IMR-90 (cell line): Measurements from ENCODE around the gene PYCR2. TPM values are rescaled to one million over a fixed set of nuclear protein-coding genes. Genes with fewer than 3 reads are reported as not detected.

ENCODE experiments used
- ATAC-seq: fragments of 200-7000 bp; cut with Tn5 transposase; 2 replicates; pipeline ENCODE4 v1.9.1; 2020; ENCODE audit warnings: low read depth, mild to moderate bottlenecking, moderate library complexity
- BruUV-seq: library from RNA; stranded (reverse); fragments of 400-500 nt; replicated peaks from 2 replicates; lab custom pipeline; 2021; lab: Mats Ljungman, UMichigan
- CTCF ChIA-PET: fragments of 300-600 bp; formaldehyde crosslinking; extraction: SDS; loops from one replicate; lab custom pipeline; 2021; ENCODE audit warnings: antibody characterized with exemption; lab: Yijun Ruan, JAX
- POLR2A ChIA-PET: fragments of 300-600 bp; sonication (Branson Sonifier 250); formaldehyde crosslinking; loops from one replicate; lab custom pipeline; 2022; ENCODE audit warnings: antibody characterized with exemption; ENCODE audit not compliant: unreplicated experiment; lab: Charles Lee
- DNase-seq: peaks from one replicate; pipeline ENCODE4 v3.0.0; 2013
- H2AFZ ChIP-seq: replicated peaks from 2 replicates; pipeline ENCODE3; 2013; ENCODE audit warnings: low read length, mild to moderate bottlenecking; ENCODE audit not compliant: poor library complexity
- H2AK5ac ChIP-seq: 2 replicates; pipeline ENCODE4 v1.6.1; 2013; ENCODE audit warnings: low read depth, low read length, inconsistent platforms
- H2AK9ac ChIP-seq: replicated peaks from 2 replicates; pipeline ENCODE3; 2013; ENCODE audit warnings: mild to moderate bottlenecking, low read depth, low read length, moderate library complexity; ENCODE audit not compliant: poor library complexity
- H2BK120ac ChIP-seq: 2 replicates; pipeline ENCODE4 v1.6.1; 2013; ENCODE audit warnings: low read depth, low read length, inconsistent platforms
- H2BK15ac ChIP-seq: 3 replicates; pipeline ENCODE4 v1.6.1; 2013; ENCODE audit warnings: low read depth, low read length, inconsistent platforms
- H2BK20ac ChIP-seq: 2 replicates; pipeline ENCODE4 v1.6.1; 2013; ENCODE audit warnings: low read depth, mild to moderate bottlenecking, inconsistent platforms, low read length, moderate library complexity
- H2BK5ac ChIP-seq: 2 replicates; pipeline ENCODE4 v1.6.1; 2013; ENCODE audit warnings: mild to moderate bottlenecking, low read depth, low read length, inconsistent platforms; ENCODE audit not compliant: poor library complexity, severe bottlenecking
- H3K14ac ChIP-seq: replicated peaks from 2 replicates; pipeline ENCODE4 v1.6.1; 2013; ENCODE audit warnings: low read depth, low read length, inconsistent platforms
- H3K18ac ChIP-seq: 2 replicates; pipeline ENCODE4 v1.6.1; 2013; ENCODE audit warnings: low read depth, low read length, control low read depth
- H3K23ac ChIP-seq: 2 replicates; pipeline ENCODE4 v1.6.1; 2013; ENCODE audit warnings: low read depth, low read length, inconsistent platforms
- H3K27ac ChIP-seq: 2 replicates; pipeline ENCODE4 v1.5.1; 2013; ENCODE audit warnings: mild to moderate bottlenecking, control low read depth, low read length; ENCODE audit not compliant: insufficient read depth
- H3K27me3 ChIP-seq: 2 replicates; pipeline ENCODE4 v1.6.1; 2013; ENCODE audit warnings: low read length; ENCODE audit not compliant: control insufficient read depth, insufficient read depth
- H3K36me3 ChIP-seq: 2 replicates; pipeline ENCODE4 v1.6.1; 2013; ENCODE audit warnings: low read length, mixed read lengths; ENCODE audit not compliant: control insufficient read depth, insufficient read depth
- H3K4ac ChIP-seq: 2 replicates; pipeline ENCODE4 v1.6.1; 2013; ENCODE audit warnings: low read depth, low read length, inconsistent platforms
- H3K4me1 ChIP-seq: 2 replicates; pipeline ENCODE4 v1.6.1; 2013; ENCODE audit warnings: low read length, mixed read lengths; ENCODE audit not compliant: control insufficient read depth, insufficient read depth
- H3K4me2 ChIP-seq: 2 replicates; pipeline ENCODE4 v1.6.1; 2013; ENCODE audit warnings: low read depth, mild to moderate bottlenecking, control low read depth, low read length, moderate library complexity
- H3K4me3 ChIP-seq: 2 replicates; pipeline ENCODE4 v1.5.1; 2013; ENCODE audit warnings: low read depth, mild to moderate bottlenecking, control low read depth, low read length, moderate library complexity; ENCODE audit not compliant: insufficient read depth
- H3K56ac ChIP-seq: 2 replicates; pipeline ENCODE4 v1.6.1; 2013; ENCODE audit warnings: low read length, inconsistent platforms; ENCODE audit not compliant: insufficient read depth; ENCODE audit errors: extremely low read depth
- H3K79me1 ChIP-seq, 2 experiments: 2 replicates each; pipeline ENCODE4 v1.6.1; 2013; ENCODE audit warnings: low read length in 2 of 2, inconsistent platforms in 1 of 2, low read depth in 1 of 2
- H3K9ac ChIP-seq: 2 replicates; pipeline ENCODE4 v1.6.1; 2013; ENCODE audit warnings: low read depth, low read length, control low read depth
- H3K9me1 ChIP-seq: 2 replicates; pipeline ENCODE4 v1.6.1; 2013; ENCODE audit warnings: low read length, inconsistent platforms; ENCODE audit not compliant: insufficient read depth
- H3K9me3 ChIP-seq: 2 replicates; pipeline ENCODE4 v1.6.1; 2013; ENCODE audit warnings: low read length; ENCODE audit not compliant: control insufficient read depth, insufficient read depth
- H4K20me1 ChIP-seq: 2 replicates; pipeline ENCODE4 v1.6.1; 2013; ENCODE audit warnings: low read length, inconsistent platforms; ENCODE audit not compliant: insufficient read depth
- H4K5ac ChIP-seq: 2 replicates; pipeline ENCODE4 v1.6.1; 2013; ENCODE audit warnings: mild to moderate bottlenecking, low read depth, low read length, control low read depth
- H4K8ac ChIP-seq, 2 experiments: 2 replicates each; pipeline ENCODE4 v1.6.1; 2013; ENCODE audit warnings: low read depth in 2 of 2, low read length in 2 of 2, control low read depth in 1 of 2, inconsistent platforms in 1 of 2
- H4K91ac ChIP-seq: 2 replicates; pipeline ENCODE4 v1.6.1; 2013; ENCODE audit warnings: low read depth, low read length, inconsistent platforms; ENCODE audit not compliant: insufficient read depth
- BHLHE40 ChIP-seq: fragments of 150-350 bp; IDR thresholded peaks from 2 replicates; pipeline ENCODE4 v1.6.1; 2016; ENCODE audit warnings: mild to moderate bottlenecking, low read depth, low read length
- CEBPB ChIP-seq: IDR thresholded peaks from 2 replicates; pipeline ENCODE4 v1.6.1; 2012; ENCODE audit warnings: low read depth, low read length, improper control_type of control experiment
- FOS ChIP-seq: fragments of 150-350 bp; IDR thresholded peaks from 2 replicates; pipeline ENCODE4 v1.6.1; 2016; ENCODE audit warnings: low read depth, low read length
- MAFK ChIP-seq: IDR thresholded peaks from 2 replicates; pipeline ENCODE4 v1.6.1; 2012; ENCODE audit warnings: low read depth, low read length, improper control_type of control experiment
- MAZ ChIP-seq: IDR thresholded peaks from 2 replicates; pipeline ENCODE4 v1.6.1; 2012; ENCODE audit warnings: low read depth, mild to moderate bottlenecking, low read length, improper control_type of control experiment, moderate library complexity, borderline replicate concordance
- MXI1 ChIP-seq: IDR thresholded peaks from 2 replicates; pipeline ENCODE4 v1.6.1; 2012; ENCODE audit warnings: low read depth, mild to moderate bottlenecking, low read length, moderate library complexity, borderline replicate concordance
- NFE2L2 ChIP-seq: fragments of 150-350 bp; IDR thresholded peaks from 2 replicates; pipeline ENCODE4 v1.6.1; 2016; ENCODE audit warnings: low read depth, mild to moderate bottlenecking, low read length
- POLR2A ChIP-seq: IDR thresholded peaks from 2 replicates; pipeline ENCODE4 v1.6.1; 2012; ENCODE audit warnings: mild to moderate bottlenecking, low read depth, low read length
- RAD21 ChIP-seq: IDR thresholded peaks from 2 replicates; pipeline ENCODE4 v1.6.1; 2012; ENCODE audit warnings: low read length, improper control_type of control experiment
- RCOR1 ChIP-seq: IDR thresholded peaks from 2 replicates; pipeline ENCODE4 v1.6.1; 2012; ENCODE audit warnings: mild to moderate bottlenecking, low read length, improper control_type of control experiment; ENCODE audit not compliant: insufficient replicate concordance
- RFX5 ChIP-seq: IDR thresholded peaks from 2 replicates; pipeline ENCODE4 v1.8.0; 2012; ENCODE audit warnings: low read depth, mild to moderate bottlenecking, low read length, moderate library complexity
- WGBS, 2 experiments: methylation state at CpG; one replicate each; pipeline versions ENCODE4 v1.1.5 to v1.1.7; 2013; ENCODE audit warnings: missing lambda C conversion rate in 2 of 2; ENCODE audit not compliant: insufficient read length in 1 of 2; ENCODE audit errors: extremely low coverage in 2 of 2; 5-methylcytosine and 5-hydroxymethylcytosine counted together
- dilution Hi-C: fragments of 300-500 bp; cut with HindIII; formaldehyde crosslinking; loops from one replicate; pipeline ENCODE4 v1.14.3; 2018; ENCODE audit warnings: low sequenced_read_pairs; ENCODE audit not compliant: unreplicated experiment
- in situ Hi-C: fragments of 300-500 bp; cut with MboI; formaldehyde crosslinking; loops from 3 replicates; pipeline ENCODE4 v1.14.3; 2019; ENCODE audit warnings: low sequenced_read_pairs, inconsistent platforms, mixed read lengths
- intact Hi-C: fragments of 100-400 bp; cut with micrococcal nuclease; formaldehyde crosslinking; loops from 2 replicates; pipeline ENCODE4 v1.10.0; 2022
- polyA plus RNA-seq, 3 experiments: library from polyadenylated mRNA; depleted of rRNA; stranded (reverse); fragments of >200 nt; gene quantifications; 2 replicates each; pipeline ENCODE4 v1.2.3, GENCODE V29; 2012; ENCODE audit warnings: low replicate concordance in 1 of 3
- total RNA-seq: library from RNA; depleted of rRNA; stranded (reverse); fragments of >200 nt; gene quantifications from 2 replicates; pipeline ENCODE4 v1.2.3, GENCODE V29; 2012
- TF ChIP-seq, protein P1 (sequence below): fragments of 150-350 bp; IDR thresholded peaks from 2 replicates; pipeline ENCODE4 v1.6.1; 2017; ENCODE audit warnings: mild to moderate bottlenecking, antibody characterized with exemption, low read length, low read depth
- TF ChIP-seq, protein P2 (sequence below): fragments of 150-350 bp; IDR thresholded peaks from 2 replicates; pipeline ENCODE4 v1.6.1; 2016; ENCODE audit warnings: low read depth, mild to moderate bottlenecking, low read length, moderate library complexity, borderline replicate concordance

PYCR2 gene
- total and polyA plus RNA-seq, 2 of the 4 experiments (the other 2 are of a cell fraction) = 34.4 to 68.1 TPM

DNA sequence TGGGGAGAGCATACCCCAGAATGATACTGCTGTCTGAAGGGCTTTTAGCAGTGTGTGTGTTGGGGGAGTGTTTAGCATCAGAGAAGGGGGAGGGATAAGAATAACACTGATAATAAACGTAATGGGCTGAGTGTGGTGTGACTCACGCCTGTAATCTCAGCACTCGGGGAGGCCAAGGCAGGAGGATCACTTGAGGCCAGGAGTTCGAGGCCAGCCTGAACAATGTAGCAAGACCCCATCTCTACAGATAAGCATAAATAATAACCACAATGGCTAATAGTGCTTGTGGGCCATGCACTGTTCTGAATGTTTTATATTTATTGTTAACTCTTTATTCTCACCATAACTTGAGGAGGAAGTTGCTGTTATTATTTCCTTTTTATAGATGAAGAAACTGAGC is 19.5 kb upstream of the PYCR2 start:
- Histone ChIP-seq H3K9me1 (no peaks in the 10 kb centered on the region), H2BK20ac (no peak overlapping the region), H3K23ac (no peak overlapping the region), H3K18ac (no peak overlapping the region), H2BK5ac (no peak overlapping the region), H4K20me1 (no peaks in the 10 kb centered on the region), H3K9ac (no peak overlapping the region), H4K5ac (no peak overlapping the region), H3K56ac (no peak overlapping the region), H4K8ac (no peak overlapping the region), H3K4me1 (no peaks in the 10 kb centered on the region), H2BK120ac (no peak overlapping the region), H3K14ac (no peak overlapping the region), H3K36me3 (no peaks in the 10 kb centered on the region), H3K27ac (no peak overlapping the region), H2AFZ (no peak overlapping the region), H2BK15ac (no peak overlapping the region), H3K4ac (no peak overlapping the region), H3K4me2 (no peak overlapping the region), H3K9me3 (no peaks in the 10 kb centered on the region), H3K27me3 (peaks cover 27% of the 10 kb centered on the region), H3K4me3 (no peak overlapping the region), H2AK5ac (no peak overlapping the region), H2AK9ac (no peak overlapping the region), H3K79me1 (no peaks in the 10 kb centered on the region), H4K91ac (no peak overlapping the region)
- dilution Hi-C loops = no loop called here
- CTCF ChIA-PET = no interaction called here
- POLR2A ChIA-PET = no interaction called here
- in situ Hi-C loops = no loop called here
- intact Hi-C loops = no loop called here
- ATAC-seq (no peak), DNase-seq (no peak)
- 48% methylated on average over 2 of the region's 4 CpGs; no CpG with 5 or more reads in 1 of the 2 experiments for WGBS, 2 experiments
- no TSS peak for BruUV-seq
- TF ChIP-seq RCOR1 (no peak), NFE2L2 (no peak), MXI1 (no peak), MAZ (no peak), RAD21 (no peak), POLR2A (no peak), FOS (no peak), RFX5 (no peak), BHLHE40 (no peak), MAFK (no peak), CEBPB (no peak)
- TF ChIP-seq, protein P1, sequence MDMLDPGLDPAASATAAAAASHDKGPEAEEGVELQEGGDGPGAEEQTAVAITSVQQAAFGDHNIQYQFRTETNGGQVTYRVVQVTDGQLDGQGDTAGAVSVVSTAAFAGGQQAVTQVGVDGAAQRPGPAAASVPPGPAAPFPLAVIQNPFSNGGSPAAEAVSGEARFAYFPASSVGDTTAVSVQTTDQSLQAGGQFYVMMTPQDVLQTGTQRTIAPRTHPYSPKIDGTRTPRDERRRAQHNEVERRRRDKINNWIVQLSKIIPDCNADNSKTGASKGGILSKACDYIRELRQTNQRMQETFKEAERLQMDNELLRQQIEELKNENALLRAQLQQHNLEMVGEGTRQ = no peak
- TF ChIP-seq, protein P2, sequence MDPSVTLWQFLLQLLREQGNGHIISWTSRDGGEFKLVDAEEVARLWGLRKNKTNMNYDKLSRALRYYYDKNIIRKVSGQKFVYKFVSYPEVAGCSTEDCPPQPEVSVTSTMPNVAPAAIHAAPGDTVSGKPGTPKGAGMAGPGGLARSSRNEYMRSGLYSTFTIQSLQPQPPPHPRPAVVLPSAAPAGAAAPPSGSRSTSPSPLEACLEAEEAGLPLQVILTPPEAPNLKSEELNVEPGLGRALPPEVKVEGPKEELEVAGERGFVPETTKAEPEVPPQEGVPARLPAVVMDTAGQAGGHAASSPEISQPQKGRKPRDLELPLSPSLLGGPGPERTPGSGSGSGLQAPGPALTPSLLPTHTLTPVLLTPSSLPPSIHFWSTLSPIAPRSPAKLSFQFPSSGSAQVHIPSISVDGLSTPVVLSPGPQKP = no peak
